Activated naive CD4-positive, alpha-beta T cell treated with anti-CD3 and anti-CD28 coated beads for 36 hours (primary cell): ENCODE measurements around the gene KAZN. TPM values are rescaled to one million over a fixed set of nuclear protein-coding genes. Genes with fewer than 3 reads are reported as not detected.

Experiments used
- CTCF ChIA-PET: fragments of 350-600 bp; sonication (Branson Sonifier 250); formaldehyde crosslinking; loops from one replicate; lab custom pipeline; 2021; ENCODE audit warnings: antibody characterized with exemption; lab: Charles Lee
- DNase-seq: peaks from one replicate; pipeline ENCODE4 v3.0.0-alpha.2; 2020
- H3K27ac Mint-ChIP-seq: one replicate; pipeline ENCODE4 v1.8.0; 2021; ENCODE audit warnings: mild to moderate bottlenecking, mixed read lengths
- H3K27me3 Mint-ChIP-seq: one replicate; pipeline ENCODE4 v1.8.0; 2021; ENCODE audit warnings: low read depth, mixed read lengths
- H3K36me3 Mint-ChIP-seq: one replicate; pipeline ENCODE4 v1.8.0; 2021; ENCODE audit warnings: low read depth, mixed read lengths
- H3K4me1 Mint-ChIP-seq: one replicate; pipeline ENCODE4 v1.8.0; 2021; ENCODE audit warnings: low read depth, mixed read lengths
- H3K4me3 Mint-ChIP-seq: one replicate; pipeline ENCODE4 v1.8.0; 2021; ENCODE audit warnings: mild to moderate bottlenecking, moderate library complexity, mixed read lengths
- H3K9me3 Mint-ChIP-seq: one replicate; pipeline ENCODE4 v1.8.0; 2021; ENCODE audit warnings: mixed read lengths
- intact Hi-C: fragments of 100-400 bp; cut with micrococcal nuclease; formaldehyde crosslinking; loops from one replicate; pipeline ENCODE4 v1.15.1; 2023
- total RNA-seq, 2 experiments: library from RNA; stranded (reverse); gene quantifications; one replicate each; pipeline ENCODE4 v1.2.3, GENCODE V29; 2021

The KAZN gene
- total RNA-seq, 2 experiments from 2014 or later = 0.55 to 0.59 TPM

- no peak for DNase-seq
- Mint-ChIP-seq H3K9me3 (no peaks in the 10 kb centered on the region), H3K4me3 (no peak overlapping the region), H3K27me3 (peaks cover 27% of the 10 kb centered on the region), H3K4me1 (peaks cover 1% of the 10 kb centered on the region), H3K36me3 (no peaks in the 10 kb centered on the region), H3K27ac (no peak overlapping the region)
- intact Hi-C loops = loop anchor here (5.0 kb wide), 1 partner anchor 309 kb away; no protein-coding TSS in a partner anchor
- CTCF ChIA-PET = no interaction called here
Measured at GRCh38 chr1:14593302-14593701, 5.2 kb upstream of the KAZN start.

GRCh38 chr1:14594045-14594444 lies 4.4 kb upstream of the KAZN start:
- H3K36me3 Mint-ChIP-seq = no peaks in the 10 kb centered on the region
- H3K4me1 Mint-ChIP-seq = peaks cover 1% of the 10 kb centered on the region
- no peak overlapping the region for H3K4me3 Mint-ChIP-seq

GRCh38 chr1:14596591-14596990 lies 1.9 kb upstream of the KAZN start:
- Mint-ChIP-seq H3K4me3 (no peak overlapping the region), H3K4me1 (peaks cover 11% of the 10 kb centered on the region), H3K27ac (no peak overlapping the region), H3K27me3 (peaks cover 49% of the 10 kb centered on the region), H3K9me3 (no peaks in the 10 kb centered on the region), H3K36me3 (no peaks in the 10 kb centered on the region)
- CTCF ChIA-PET = no interaction called here
- intact Hi-C loops = no loop called here
- DNase-seq = no peak

More at GRCh38 chr1:14594045-14594444, 4.4 kb upstream of the KAZN start:
- intact Hi-C loops = loop anchor here (5.0 kb wide), 1 partner anchor 308 kb away; no protein-coding TSS in a partner anchor
- no peak overlapping the region for H3K27ac Mint-ChIP-seq
- H3K27me3 Mint-ChIP-seq = peaks cover 28% of the 10 kb centered on the region
- no peak for DNase-seq
- no peaks in the 10 kb centered on the region for H3K9me3 Mint-ChIP-seq
- CTCF ChIA-PET = no interaction called here

GRCh38 chr1:14597343-14598006 lies 1.0 kb upstream of the KAZN start:
- Mint-ChIP-seq H3K27me3 (peaks cover 56% of the 10 kb centered on the region), H3K27ac (no peak overlapping the region), H3K4me1 (peaks cover 11% of the 10 kb centered on the region), H3K36me3 (no peaks in the 10 kb centered on the region), H3K9me3 (no peaks in the 10 kb centered on the region), H3K4me3 (no peak overlapping the region)
- intact Hi-C loops = no loop called here
- CTCF ChIA-PET = no interaction called here
- no peak for DNase-seq

GRCh38 chr1:14598007-14598497 lies 433 bp upstream of the KAZN start:
- H3K4me1 Mint-ChIP-seq = peaks cover 11% of the 10 kb centered on the region
- H3K27me3 Mint-ChIP-seq = peaks cover 57% of the 10 kb centered on the region
- intact Hi-C loops = no loop called here
- H3K36me3 Mint-ChIP-seq = no peaks in the 10 kb centered on the region
- H3K9me3 Mint-ChIP-seq = no peaks in the 10 kb centered on the region
- no peak for DNase-seq
- H3K4me3 Mint-ChIP-seq = no peak overlapping the region
- H3K27ac Mint-ChIP-seq = no peak overlapping the region
- CTCF ChIA-PET = no interaction called here

GRCh38 chr1:14599183-14599791 lies 802 bp downstream of the KAZN start:
- Mint-ChIP-seq H3K36me3 (no peaks in the 10 kb centered on the region), H3K9me3 (no peaks in the 10 kb centered on the region), H3K4me3 (no peak overlapping the region), H3K27ac (no peak overlapping the region), H3K4me1 (peaks cover 11% of the 10 kb centered on the region), H3K27me3 (peaks cover 63% of the 10 kb centered on the region)
- CTCF ChIA-PET = no interaction called here
- no peak for DNase-seq
- intact Hi-C loops = no loop called here

- H3K27me3 Mint-ChIP-seq = peaks cover 64% of the 10 kb centered on the region
- no peaks in the 10 kb centered on the region for H3K9me3 Mint-ChIP-seq
Measured at GRCh38 chr1:14599800-14600199, 1.3 kb downstream of the KAZN start.

GRCh38 chr1:14600405-14601112 lies 2.1 kb downstream of the KAZN start:
- H3K27me3 Mint-ChIP-seq = peaks cover 64% of the 10 kb centered on the region
- CTCF ChIA-PET = interaction anchor here (0.6 kb wide), 1 partner anchor 522 kb away, joined by 4 read pairs; no protein-coding TSS in a partner anchor
- no peaks in the 10 kb centered on the region for H3K9me3 Mint-ChIP-seq
- intact Hi-C loops = no loop called here
- H3K27ac Mint-ChIP-seq = no peak overlapping the region
- peaks cover 11% of the 10 kb centered on the region for H3K4me1 Mint-ChIP-seq
- no peak for DNase-seq
- no peaks in the 10 kb centered on the region for H3K36me3 Mint-ChIP-seq
- no peak overlapping the region for H3K4me3 Mint-ChIP-seq

More at GRCh38 chr1:14599800-14600199, 1.3 kb downstream of the KAZN start:
- Mint-ChIP-seq H3K27ac (no peak overlapping the region), H3K4me3 (no peak overlapping the region), H3K36me3 (no peaks in the 10 kb centered on the region), H3K4me1 (peaks cover 11% of the 10 kb centered on the region)
- intact Hi-C loops = no loop called here
- DNase-seq = no peak
- CTCF ChIA-PET = no interaction called here

GRCh38 chr1:14602136-14602535 lies 3.7 kb downstream of the KAZN start:
- Mint-ChIP-seq H3K36me3 (no peaks in the 10 kb centered on the region), H3K4me1 (peaks cover 11% of the 10 kb centered on the region), H3K9me3 (no peaks in the 10 kb centered on the region), H3K27ac (no peak overlapping the region), H3K4me3 (no peak overlapping the region), H3K27me3 (peaks cover 55% of the 10 kb centered on the region)
- CTCF ChIA-PET = no interaction called here
- DNase-seq = no peak
- intact Hi-C loops = no loop called here

GRCh38 chr1:14603645-14604044 lies 5.2 kb downstream of the KAZN start:
- Mint-ChIP-seq H3K4me3 (no peak overlapping the region), H3K27me3 (peaks cover 48% of the 10 kb centered on the region)
- CTCF ChIA-PET = no interaction called here

GRCh38 chr1:14604414-14604813 lies 5.9 kb downstream of the KAZN start:
- no peak overlapping the region for H3K4me3 Mint-ChIP-seq

More at GRCh38 chr1:14603645-14604044, 5.2 kb downstream of the KAZN start:
- DNase-seq = no peak
- intact Hi-C loops = no loop called here
- no peaks in the 10 kb centered on the region for H3K9me3 Mint-ChIP-seq
- no peaks in the 10 kb centered on the region for H3K36me3 Mint-ChIP-seq
- peaks cover 9% of the 10 kb centered on the region for H3K4me1 Mint-ChIP-seq
- H3K27ac Mint-ChIP-seq = no peak overlapping the region

GRCh38 chr1:14605945-14606344 lies 7.5 kb downstream of the KAZN start:
- Mint-ChIP-seq H3K36me3 (no peaks in the 10 kb centered on the region), H3K4me3 (no peak overlapping the region), H3K4me1 (no peaks in the 10 kb centered on the region), H3K27me3 (peaks cover 35% of the 10 kb centered on the region), H3K9me3 (no peaks in the 10 kb centered on the region), H3K27ac (no peak overlapping the region)
- no peak for DNase-seq
- CTCF ChIA-PET = no interaction called here
- intact Hi-C loops = no loop called here

More at GRCh38 chr1:14604414-14604813, 5.9 kb downstream of the KAZN start:
- Mint-ChIP-seq H3K27ac (no peak overlapping the region), H3K36me3 (no peaks in the 10 kb centered on the region), H3K4me1 (peaks cover 9% of the 10 kb centered on the region), H3K27me3 (peaks cover 44% of the 10 kb centered on the region), H3K9me3 (no peaks in the 10 kb centered on the region)
- intact Hi-C loops = no loop called here
- CTCF ChIA-PET = no interaction called here
- DNase-seq = no peak
